DND-41 (cell line): ENCODE results near the gene BACH2.
A peak's percentile ranks its signal among the peaks of the same experiment; 100 is the strongest.

Experiments
- ATAC-seq: fragments of 200-7000 bp; cut with Tn5 transposase; 3 replicates; pipeline ENCODE4 v1.9.1; 2021; ENCODE audit warnings: low read depth; ENCODE audit not compliant: insufficient read depth
- DNase-seq: peaks from one replicate; pipeline ENCODE4 v3.0.0-alpha.2; 2020
- H2AFZ ChIP-seq: 2 replicates; pipeline ENCODE4 v1.6.0; 2012; ENCODE audit warnings: low read depth, low read length
- H3K27ac ChIP-seq: 2 replicates; pipeline ENCODE4 v1.5.1; 2012; ENCODE audit warnings: low read length, inconsistent platforms
- H3K27me3 ChIP-seq: fragments of 200-600 bp; sonication (generic); 2 replicates; pipeline ENCODE4 v1.6.0; 2012; ENCODE audit warnings: low read length, mild to moderate bottlenecking, inconsistent platforms; ENCODE audit not compliant: insufficient read depth, poor library complexity
- H3K36me3 ChIP-seq: 2 replicates; pipeline ENCODE4 v1.5.1; 2012; ENCODE audit warnings: low read length, inconsistent platforms; ENCODE audit not compliant: insufficient read depth
- H3K4me1 ChIP-seq: 2 replicates; pipeline ENCODE4 v1.5.1; 2012; ENCODE audit warnings: mild to moderate bottlenecking, low read length; ENCODE audit not compliant: insufficient read depth
- H3K4me2 ChIP-seq: 2 replicates; pipeline ENCODE4 v1.6.0; 2012; ENCODE audit warnings: mild to moderate bottlenecking, moderate library complexity, low read length, inconsistent platforms; ENCODE audit not compliant: insufficient read depth
- H3K4me3 ChIP-seq, 2 experiments: fragments of 200-600 bp in 1 of 2; shearing (Covaris generic) in 1 of 2; 2 replicates each; pipeline ENCODE4 v1.5.1; 2012 to 2016; ENCODE audit warnings: inconsistent platforms in 2 of 2, low read length in 2 of 2, mild to moderate bottlenecking in 2 of 2, low read depth in 1 of 2, moderate library complexity in 1 of 2
- H3K79me2 ChIP-seq: 2 replicates; pipeline ENCODE4 v1.6.0; 2012; ENCODE audit warnings: low read length, inconsistent platforms; ENCODE audit not compliant: insufficient read depth
- H3K9ac ChIP-seq: 2 replicates; pipeline ENCODE4 v1.6.0; 2012; ENCODE audit warnings: low read depth, mild to moderate bottlenecking, inconsistent platforms, low read length, moderate library complexity
- H3K9me3 ChIP-seq: 2 replicates; pipeline ENCODE4 v1.5.1; 2012; ENCODE audit warnings: low read length, moderate library complexity, mild to moderate bottlenecking, inconsistent platforms; ENCODE audit not compliant: insufficient read depth, severe bottlenecking
- H4K20me1 ChIP-seq: 2 replicates; pipeline ENCODE4 v1.6.0; 2012; ENCODE audit warnings: low read length; ENCODE audit not compliant: insufficient read depth
- EZH2 ChIP-seq: IDR thresholded peaks from 3 replicates; pipeline ENCODE4 v1.6.1; 2012; ENCODE audit warnings: borderline replicate concordance, low read depth, mild to moderate bottlenecking, moderate library complexity, low read length, inconsistent platforms; ENCODE audit not compliant: severe bottlenecking
- TF ChIP-seq, protein P1 (sequence below): IDR thresholded peaks from 2 replicates; pipeline ENCODE4 v1.5.1; 2012; ENCODE audit warnings: borderline replicate concordance, low read length, moderate library complexity, mild to moderate bottlenecking; ENCODE audit not compliant: poor library complexity, severe bottlenecking; ENCODE audit errors: extremely low read depth

BACH2 gene

DNA sequence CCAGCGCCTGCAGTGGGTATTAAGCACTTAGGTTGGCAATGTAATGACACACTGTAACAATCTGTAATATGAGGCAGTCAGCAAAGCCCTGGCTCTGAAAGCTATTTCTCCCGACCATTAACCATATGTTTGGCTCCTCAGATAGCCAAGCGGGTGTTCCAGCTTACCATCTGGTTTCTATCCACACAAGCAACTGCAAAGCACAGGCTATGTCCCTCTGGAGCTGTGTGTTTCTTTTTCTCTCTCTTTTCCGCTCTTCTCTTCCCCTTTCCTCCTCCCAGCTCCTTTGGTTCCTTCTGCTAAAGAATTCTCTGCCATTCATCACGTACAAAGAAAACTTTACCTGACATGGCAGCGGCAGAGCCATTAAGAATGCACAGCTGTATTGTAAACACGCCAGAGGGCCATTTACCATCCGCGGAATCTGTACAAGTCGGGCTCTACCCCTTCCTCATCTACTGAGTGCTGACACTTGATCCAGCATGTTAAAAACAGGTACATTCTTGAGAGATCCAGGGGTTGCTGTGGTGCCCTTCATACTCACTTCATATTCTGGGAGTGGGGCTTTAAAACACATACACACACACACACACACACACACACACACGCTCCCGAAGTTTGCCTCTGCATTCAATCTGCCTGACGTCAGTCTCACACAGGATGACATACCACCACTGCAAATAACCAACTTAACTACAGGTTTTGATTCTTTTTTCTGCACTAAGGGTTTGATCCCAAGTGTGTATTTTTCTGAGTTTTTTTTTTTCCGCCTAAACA is 77.2 kb downstream of the BACH2 start:
- peak overlapping the region; percentile 69 for H2AFZ ChIP-seq
- H4K20me1 ChIP-seq = no peaks in the 10 kb centered on the region
- peak overlapping the region; percentile 48; the same call in 1 of the 2 replicates for H3K9ac ChIP-seq
- no peaks in the 10 kb centered on the region for H3K79me2 ChIP-seq
- H3K9me3 ChIP-seq = peaks cover 11% of the 10 kb centered on the region
- no peak for TF ChIP-seq EZH2
- TF ChIP-seq, protein P1, sequence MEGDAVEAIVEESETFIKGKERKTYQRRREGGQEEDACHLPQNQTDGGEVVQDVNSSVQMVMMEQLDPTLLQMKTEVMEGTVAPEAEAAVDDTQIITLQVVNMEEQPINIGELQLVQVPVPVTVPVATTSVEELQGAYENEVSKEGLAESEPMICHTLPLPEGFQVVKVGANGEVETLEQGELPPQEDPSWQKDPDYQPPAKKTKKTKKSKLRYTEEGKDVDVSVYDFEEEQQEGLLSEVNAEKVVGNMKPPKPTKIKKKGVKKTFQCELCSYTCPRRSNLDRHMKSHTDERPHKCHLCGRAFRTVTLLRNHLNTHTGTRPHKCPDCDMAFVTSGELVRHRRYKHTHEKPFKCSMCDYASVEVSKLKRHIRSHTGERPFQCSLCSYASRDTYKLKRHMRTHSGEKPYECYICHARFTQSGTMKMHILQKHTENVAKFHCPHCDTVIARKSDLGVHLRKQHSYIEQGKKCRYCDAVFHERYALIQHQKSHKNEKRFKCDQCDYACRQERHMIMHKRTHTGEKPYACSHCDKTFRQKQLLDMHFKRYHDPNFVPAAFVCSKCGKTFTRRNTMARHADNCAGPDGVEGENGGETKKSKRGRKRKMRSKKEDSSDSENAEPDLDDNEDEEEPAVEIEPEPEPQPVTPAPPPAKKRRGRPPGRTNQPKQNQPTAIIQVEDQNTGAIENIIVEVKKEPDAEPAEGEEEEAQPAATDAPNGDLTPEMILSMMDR = no peak
- H3K4me3 ChIP-seq = no peak overlapping the region
- DNase-seq = peak; percentile 19
- no peak for ATAC-seq
- peaks cover 49% of the 10 kb centered on the region for H3K4me1 ChIP-seq
- H3K4me2 ChIP-seq = peak overlapping the region; percentile 56
- H3K27ac ChIP-seq = peak overlapping the region; percentile 85
- no peaks in the 10 kb centered on the region for H3K36me3 ChIP-seq
- H3K27me3 ChIP-seq = no peaks in the 10 kb centered on the region

DNA sequence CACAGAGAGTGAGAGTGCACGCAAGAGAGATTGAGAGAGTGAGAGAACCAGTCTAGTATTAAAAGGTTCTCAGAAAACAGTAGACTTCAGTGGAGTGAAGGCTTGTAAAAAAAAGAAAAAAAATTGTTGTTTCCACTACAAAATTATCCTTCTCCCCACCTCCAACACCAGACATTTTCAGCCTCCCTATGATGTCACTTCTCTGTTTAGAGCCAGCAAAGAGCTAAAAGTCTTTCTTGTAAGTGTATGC is 77.8 kb downstream of the BACH2 start:
- Histone ChIP-seq H2AFZ (peak overlapping the region; percentile 69), H3K27me3 (no peaks in the 10 kb centered on the region), H3K9me3 (peaks cover 11% of the 10 kb centered on the region), H4K20me1 (no peaks in the 10 kb centered on the region), H3K9ac (peak overlapping the region; percentile 48), H3K79me2 (no peaks in the 10 kb centered on the region), H3K4me1 (peaks cover 49% of the 10 kb centered on the region), H3K4me2 (peak overlapping the region; percentile 56), H3K36me3 (no peaks in the 10 kb centered on the region), H3K27ac (peak overlapping the region; percentile 85), H3K4me3 (peak overlapping the region in 1 of 2 experiments; percentile 18; a peak in 1 of 4 replicates)
- DNase-seq (no peak), ATAC-seq (peak; percentile 42)
- TF ChIP-seq EZH2 = no peak
- TF ChIP-seq, protein P1 = no peak

DNA sequence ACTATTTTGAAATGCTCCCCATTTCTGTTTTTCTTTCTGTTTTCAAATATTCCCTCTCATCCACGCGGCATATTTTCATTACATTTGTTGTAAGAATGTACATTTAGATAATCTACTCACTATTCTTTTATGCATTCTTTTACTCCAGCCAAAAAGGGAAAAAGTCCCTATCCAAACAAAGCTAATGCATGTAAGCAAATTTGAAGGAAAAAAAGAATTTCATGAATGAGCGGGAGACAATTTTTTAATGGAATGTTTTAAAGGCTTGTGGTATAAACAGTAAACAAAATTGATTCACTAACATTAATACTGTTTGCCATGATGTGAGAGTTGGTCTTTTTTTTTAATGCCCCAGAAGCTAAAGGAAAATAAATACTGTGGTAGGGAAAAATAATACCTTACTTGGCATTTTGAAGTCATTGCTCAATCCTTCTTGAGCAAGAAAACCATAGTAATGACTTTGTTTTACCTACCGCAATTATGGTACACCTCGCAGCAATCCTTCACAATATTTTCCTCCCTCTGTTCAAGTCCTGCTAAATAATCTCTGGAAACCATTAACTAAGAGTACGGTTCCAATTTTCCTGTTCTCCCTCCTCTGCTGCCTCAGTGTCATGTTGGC is 79.0 kb downstream of the BACH2 start:
- Histone ChIP-seq H3K4me2 (peak overlapping the region; percentile 56; the same call in 1 of the 2 replicates), H3K27ac (peak overlapping the region; percentile 85), H4K20me1 (no peaks in the 10 kb centered on the region), H3K9me3 (no peaks in the 10 kb centered on the region), H3K4me3 (no peak overlapping the region), H3K27me3 (no peaks in the 10 kb centered on the region), H3K36me3 (no peaks in the 10 kb centered on the region), H3K4me1 (peaks cover 49% of the 10 kb centered on the region), H3K9ac (no peak overlapping the region; the same call in 1 of the 2 replicates), H3K79me2 (no peaks in the 10 kb centered on the region), H2AFZ (no peak overlapping the region)
- DNase-seq (no peak), ATAC-seq (no peak)
- TF ChIP-seq, protein P1 = no peak
- no peak for TF ChIP-seq EZH2
